Measurements from ENCODE around the gene SFXN1.
A peak's percentile ranks its signal among the peaks of the same experiment; 100 is the strongest.
"Not testable (repeated sequence)": the region's sequence is repeated elsewhere in the genome, so short reads cannot be mapped to it uniquely, and the experiment has no call there.

SFXN1 gene

DNA sequence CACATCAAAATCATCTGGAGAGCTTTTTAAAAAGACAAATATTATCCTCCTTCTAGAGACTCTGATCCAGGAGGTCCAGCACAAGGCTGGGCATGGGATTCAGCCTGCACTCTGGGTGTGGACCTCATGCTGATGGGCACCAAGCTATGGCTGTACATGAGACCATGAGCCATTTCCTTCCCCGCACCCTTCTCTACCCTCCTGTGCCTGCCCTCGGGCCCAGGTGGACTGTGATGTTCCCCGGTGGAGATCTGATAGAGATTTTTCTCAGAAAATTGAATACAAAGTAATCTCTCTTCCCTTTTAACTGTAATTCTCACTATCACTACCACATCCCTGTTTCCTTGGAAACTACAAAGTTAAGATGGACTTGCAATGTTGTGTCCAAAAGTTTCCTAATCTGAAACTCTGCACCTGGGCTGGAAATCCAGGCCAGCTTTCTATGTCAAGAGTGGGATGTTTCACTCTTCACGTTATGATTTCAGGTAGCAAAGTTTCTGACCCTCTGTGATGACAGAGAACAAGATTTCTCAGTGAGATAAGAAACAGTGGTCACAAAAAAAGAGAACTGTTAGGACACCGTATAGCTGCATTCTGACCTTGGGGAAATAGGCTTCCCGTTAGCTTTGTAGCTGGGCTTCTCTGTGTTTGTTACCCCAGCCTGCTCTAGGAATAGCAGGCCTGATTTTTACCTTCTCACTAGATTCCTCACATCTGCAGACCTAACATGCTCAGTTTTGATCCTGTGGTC, 11.5 kb downstream of the SFXN1 start:
- intact Hi-C loops (cut with DNase I), result no loop called here
- DNase-seq, result no peak

DNA sequence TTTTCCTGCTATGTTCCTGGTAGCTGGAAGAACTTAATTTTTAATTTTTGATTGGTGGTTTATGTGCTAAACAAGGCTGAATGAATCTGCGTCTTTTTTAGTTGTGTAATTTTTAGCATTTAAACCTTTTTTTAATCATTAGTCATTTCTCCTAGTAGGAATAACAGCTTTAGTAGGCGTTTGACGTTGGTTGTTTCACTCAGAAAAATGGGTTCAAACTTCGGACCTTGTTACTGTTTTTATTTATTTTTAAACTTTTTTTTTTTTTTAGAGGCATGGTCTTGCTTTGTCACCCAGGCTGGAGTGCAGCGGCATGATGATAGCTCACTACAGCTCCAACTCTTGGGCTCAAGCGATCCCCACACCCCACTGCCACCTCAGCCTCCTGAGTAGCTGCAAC, 12.9 kb downstream of the SFXN1 start:
- intact Hi-C loops (cut with DNase I), result no loop called here

DNA sequence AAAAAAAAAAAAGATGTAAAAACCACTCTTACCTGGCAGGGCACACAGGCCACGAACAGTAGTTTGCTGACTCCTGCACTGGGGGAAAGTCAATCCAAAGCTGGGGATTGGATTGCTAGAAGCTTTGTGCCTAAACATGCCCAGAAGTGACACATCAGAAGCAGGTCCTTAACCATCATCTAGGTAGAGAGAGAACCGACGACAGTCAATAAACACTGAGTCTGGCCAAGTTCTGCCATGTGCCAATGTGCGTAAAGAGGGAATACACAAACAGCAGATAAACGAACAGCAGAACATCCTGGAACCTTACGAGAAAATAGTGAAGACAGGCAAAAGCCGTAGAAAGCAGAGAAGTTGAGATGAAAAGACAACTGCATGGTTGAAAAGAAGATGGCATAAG, 14.9 kb downstream of the SFXN1 start:
- intact Hi-C loops (cut with DNase I), result no loop called here
- DNase-seq, result no peak

More for the DNA sequence above, 12.9 kb downstream of the SFXN1 start:
- no peak for DNase-seq

DNA sequence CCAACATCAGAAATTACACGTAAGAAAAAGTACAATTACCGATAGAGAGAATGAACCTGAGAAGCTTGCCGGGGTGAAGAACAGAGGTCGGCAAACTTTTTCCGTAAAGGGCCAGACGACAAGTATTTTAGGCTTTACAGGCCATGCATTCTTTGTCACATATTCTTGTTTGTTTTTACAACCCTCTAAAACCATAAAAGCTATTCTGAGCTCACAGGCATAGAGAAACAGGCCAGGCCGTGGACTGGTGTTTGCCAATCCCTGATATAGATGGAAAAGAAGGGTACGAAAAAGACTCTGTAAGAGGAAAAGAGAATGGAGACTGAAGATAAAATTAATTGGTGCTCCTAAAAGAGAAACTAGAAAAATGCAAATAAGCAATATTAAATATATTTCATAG, 15.4 kb downstream of the SFXN1 start:
- intact Hi-C loops (cut with DNase I), result no loop called here

DNA sequence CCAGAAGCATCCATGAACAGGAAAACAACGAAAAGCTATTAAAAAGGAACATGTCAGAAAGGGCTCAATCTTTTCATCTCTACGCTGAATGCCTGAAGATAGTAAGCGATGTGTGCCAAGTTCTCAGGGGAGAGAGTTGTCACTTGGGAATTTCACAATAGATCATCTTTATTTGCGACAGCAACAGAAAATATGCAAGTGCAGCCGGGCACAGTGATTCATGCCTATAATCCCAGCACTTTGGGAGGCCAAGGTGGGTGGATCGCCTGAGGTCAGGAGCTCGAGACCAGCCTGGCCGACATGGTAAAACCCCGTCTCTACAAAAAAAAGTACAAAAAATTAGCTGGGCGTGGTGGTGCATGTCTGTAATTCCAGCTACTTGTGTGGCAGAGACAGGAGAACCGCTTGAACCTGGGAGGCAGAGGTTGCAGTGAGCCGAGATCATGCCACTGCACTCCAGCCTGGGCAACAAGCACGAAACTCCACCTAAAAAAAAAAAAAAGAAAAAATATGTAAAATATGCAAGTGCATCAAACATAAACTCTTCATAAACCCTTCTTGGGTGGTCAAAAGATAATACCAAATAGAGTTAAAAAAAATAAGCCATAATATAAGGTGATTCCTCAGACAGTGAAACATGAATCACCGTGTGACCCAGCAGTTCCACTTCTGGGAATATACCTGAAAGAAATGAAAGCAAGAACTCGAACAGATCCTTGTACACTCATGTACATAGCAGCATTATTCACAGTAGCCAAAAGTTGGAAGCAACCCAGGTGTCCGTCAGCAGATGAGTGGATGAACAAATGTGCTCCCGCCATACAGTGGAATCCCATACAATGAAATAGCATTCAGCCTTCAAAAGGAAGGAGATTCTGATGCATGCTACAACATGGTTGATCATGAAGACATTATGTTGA, 16.2 kb downstream of the SFXN1 start:
- no peak for DNase-seq
- intact Hi-C loops (cut with DNase I), result no loop called here

More for the DNA sequence above, 15.4 kb downstream of the SFXN1 start:
- DNase-seq, result no peak

DNA sequence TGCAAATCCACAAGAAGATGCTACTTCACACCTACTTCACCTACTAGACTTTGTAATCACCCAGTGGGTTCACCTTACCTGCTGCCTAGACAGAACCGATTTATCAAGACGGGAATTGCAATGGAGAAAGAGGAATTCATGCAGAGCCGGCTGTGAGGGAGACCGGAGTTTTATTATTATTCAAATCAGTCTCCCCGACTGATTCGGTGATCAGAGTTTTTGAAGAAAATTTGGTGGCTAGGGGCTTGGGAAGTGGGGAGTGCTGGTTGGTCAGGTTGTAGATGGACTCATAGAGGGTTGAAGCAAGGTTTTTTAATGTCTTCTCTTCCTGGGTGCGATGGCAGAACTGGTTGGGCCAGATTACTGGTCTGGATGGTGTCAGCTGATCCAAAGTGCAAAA, 23.4 kb downstream of the SFXN1 start:
- no peak for DNase-seq
- intact Hi-C loops (cut with DNase I), result no loop called here

DNA sequence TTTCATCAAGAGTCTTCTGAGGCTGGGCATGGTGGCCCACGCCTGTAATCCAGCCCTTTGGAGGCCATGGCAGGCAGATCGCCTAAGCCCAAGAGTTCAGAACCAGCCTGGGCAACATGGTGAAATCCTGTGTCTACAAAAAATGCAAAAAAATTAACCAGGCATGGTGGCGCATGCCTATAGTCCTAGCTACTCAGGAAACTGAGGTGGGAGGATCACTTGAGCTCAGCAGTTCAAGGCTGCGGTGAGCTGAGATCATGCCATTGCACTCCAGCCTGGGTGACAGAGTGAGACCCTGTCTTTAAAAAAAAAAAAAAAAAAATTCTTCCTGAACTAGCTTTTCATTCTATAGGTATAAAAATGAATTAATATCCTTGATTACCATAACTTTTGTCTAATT, 29.3 kb downstream of the SFXN1 start:
- DNase-seq; intact Hi-C loops (cut with DNase I): not testable (repeated sequence)

DNA sequence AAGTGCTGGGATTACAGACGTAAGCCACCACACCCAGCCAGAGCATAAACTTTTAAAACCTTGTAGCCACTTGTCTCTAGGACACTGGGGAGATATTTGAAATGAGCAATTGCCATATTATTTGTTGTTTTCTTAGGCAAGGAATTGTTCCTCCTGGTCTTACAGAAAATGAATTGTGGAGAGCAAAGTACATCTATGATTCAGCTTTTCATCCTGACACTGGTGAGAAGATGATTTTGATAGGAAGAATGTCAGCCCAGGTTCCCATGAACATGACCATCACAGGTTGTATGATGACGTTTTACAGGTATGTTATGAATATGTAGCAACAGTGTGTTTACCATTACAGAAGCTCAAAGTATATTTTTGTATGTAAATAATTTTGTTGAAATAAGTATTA, 30.5 kb downstream of the SFXN1 start:
- DNase-seq, result no peak
- intact Hi-C loops (cut with DNase I), result no loop called here

DNA sequence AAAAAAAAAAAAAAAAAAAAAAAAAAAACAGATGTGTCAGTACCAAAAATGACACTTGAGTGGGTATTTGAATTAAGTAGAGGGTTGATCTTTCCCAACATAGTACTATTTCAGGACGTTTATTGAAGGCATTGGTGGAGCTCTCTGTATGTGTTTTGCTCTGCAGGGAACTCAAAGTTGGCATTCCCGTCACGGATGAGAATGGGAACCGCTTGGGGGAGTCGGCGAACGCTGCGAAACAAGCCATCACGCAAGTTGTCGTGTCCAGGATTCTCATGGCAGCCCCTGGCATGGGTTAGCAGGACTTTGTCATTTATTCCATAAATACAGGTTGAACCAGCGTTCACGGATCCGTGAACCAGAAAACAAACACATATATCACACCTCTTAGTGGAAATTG, 34.9 kb downstream of the SFXN1 start:
- DNase-seq, result no peak
- intact Hi-C loops (cut with DNase I), result no loop called here

DNA sequence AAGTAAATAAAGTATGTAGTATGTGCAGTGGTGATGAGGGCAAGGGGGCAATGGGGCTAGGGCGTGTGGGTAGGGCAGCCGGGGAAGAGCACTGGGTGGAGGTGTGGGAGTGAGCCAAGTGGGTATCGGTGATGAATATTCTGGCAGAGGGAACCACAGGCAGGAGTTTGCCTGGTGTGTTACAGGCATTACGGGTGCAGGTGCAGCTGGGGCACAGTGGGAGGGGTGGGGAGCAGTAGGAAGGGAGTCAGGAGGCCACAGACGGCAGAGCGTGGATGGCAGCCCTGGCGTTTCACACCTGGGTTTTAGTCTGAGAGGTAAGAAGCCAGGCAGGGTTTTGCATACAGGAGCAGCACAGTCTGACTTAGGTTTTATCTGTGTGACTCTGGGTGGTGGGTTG, 35.4 kb downstream of the SFXN1 start:
- peak in 1 of 10 donors; percentile 35 for DNase-seq
- intact Hi-C loops (cut with DNase I), result no loop called here

DNA sequence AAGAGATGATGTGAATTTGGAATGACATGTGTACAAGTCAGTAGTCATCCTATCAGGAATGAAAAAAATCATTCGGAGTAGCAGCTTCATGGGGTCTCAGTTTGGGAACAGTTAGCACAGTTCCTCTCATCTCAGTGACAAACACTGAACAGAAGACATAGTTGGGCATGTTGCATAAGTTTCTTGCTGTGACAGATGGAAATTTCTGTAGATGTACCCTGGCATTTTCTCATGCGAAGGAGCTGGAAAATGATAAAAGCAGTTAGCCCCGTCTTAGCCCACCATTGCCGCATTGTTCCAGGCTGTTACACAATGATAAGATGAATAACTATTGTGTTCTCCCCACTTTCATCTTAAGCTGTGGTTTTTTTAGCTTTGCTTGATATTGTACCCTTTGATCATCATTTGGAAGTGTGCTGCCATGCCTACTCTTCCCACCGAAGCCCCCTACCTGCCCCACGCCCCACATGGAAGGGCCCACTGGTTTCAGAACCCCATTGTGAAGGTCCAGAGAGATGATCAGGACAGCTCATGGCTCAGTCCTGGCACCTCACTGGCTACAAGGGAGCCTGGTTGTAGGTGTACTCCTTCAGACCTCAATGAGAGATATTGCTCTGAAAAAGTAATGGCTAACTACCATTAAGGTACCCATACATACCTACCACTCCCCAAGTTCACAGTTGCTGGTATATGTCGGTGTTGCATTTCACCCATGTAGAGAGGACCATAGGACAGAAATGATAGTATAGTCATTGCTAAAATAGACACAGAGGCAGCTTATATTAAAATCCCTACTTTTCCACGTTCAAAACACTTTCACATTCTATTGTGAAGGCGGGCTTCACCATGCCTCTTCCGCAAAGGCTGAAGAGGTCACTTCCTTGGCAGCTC, 38.8 kb downstream of the SFXN1 start:
- intact Hi-C loops (cut with DNase I), result no loop called here
- no peak for DNase-seq

DNA sequence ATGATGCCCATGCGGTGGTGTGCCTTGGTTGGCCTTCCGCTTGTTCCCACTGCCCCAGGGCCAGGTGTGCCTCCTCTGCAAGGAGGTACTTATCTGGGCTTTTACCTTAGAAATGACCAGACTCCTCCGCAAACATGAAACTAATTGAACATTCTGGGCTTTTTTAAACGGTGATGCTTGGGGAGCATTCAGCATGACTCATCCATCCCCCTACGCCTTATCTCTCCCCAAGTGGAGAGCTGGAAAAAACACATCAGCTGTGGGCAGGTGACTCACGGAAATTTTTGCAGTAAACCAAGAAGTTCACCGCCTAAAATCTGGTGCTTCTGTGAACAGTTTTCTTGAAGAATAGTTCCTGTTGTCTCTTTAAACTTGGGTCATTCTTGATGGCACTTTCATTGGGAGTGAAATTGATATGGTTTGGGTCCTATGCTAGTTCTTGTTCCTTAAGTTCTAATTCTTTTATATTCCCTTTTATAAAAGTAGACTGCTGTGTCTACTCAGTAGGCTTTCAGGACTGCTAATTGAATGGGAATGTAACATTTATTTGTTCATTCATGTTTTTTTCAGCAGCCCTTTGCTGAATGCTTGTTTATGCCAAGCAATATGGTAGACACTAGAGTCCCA, 39.6 kb downstream of the SFXN1 start:
- peak in 3 of 10 donors; percentile 35 to 90 (median 74) for DNase-seq

DNA sequence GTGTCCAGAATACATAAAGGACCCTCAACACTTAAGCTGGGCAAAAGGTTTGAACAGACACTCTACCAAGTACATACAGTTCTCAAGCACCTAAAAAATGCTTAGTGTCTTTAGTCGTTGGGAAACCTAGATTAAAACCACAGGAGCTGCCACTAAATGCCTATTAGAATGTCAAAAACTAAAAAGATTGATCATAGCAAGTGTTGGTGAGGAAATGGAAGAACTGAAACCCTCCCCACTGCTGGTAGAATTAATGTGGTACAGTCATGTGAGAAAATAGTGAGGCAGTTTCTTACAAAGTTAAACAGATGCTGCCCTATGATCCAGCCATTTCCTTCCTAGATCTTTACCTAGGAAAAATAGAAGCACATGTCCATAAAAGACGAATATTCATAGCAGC, 40.6 kb downstream of the SFXN1 start:
- no peak for DNase-seq
- intact Hi-C loops (cut with DNase I), result no loop called here

More for the DNA sequence above, 39.6 kb downstream of the SFXN1 start:
- intact Hi-C loops (cut with DNase I), result no loop called here

DNA sequence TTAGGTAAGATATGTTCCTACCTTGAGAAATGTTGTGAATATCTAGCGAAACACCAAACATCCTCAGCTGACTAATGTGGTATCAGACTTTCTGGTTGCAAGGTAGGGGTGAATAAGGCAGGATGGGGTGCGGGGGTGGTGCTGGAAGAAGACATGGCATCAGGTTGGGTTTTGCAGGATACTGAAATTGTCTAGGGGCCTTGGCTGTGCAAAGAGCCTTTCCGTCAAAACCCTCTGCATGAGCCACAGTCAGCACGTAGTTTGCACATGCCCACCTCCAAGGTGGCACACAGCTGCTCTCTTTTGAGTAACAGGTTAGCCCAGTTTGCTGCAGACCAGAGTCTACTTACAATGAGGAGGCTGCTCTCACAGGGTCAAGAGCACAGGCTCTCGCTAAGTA, 42.0 kb downstream of the SFXN1 start:
- no peak for DNase-seq
- intact Hi-C loops (cut with DNase I), result no loop called here

DNA sequence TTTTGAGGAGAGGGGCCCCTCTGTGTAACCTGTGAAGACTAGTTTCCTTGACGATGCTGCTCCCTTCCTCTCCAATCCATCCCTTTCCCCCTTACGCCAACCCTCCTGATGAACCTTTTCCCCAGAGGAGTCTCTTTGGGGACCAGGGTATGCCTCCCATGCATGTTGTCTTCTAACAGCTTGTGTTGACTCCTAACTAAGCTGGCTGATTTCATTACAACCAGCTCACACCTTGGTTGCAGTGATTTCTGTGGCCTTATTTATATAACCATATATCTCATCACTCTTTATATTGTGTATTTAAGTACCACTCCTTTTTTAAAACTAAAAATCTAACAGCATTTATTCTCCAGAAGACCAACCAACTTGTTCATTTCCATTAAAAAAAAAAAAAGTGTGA, 42.5 kb downstream of the SFXN1 start:
- intact Hi-C loops (cut with DNase I), result no loop called here
- no peak for DNase-seq

DNA sequence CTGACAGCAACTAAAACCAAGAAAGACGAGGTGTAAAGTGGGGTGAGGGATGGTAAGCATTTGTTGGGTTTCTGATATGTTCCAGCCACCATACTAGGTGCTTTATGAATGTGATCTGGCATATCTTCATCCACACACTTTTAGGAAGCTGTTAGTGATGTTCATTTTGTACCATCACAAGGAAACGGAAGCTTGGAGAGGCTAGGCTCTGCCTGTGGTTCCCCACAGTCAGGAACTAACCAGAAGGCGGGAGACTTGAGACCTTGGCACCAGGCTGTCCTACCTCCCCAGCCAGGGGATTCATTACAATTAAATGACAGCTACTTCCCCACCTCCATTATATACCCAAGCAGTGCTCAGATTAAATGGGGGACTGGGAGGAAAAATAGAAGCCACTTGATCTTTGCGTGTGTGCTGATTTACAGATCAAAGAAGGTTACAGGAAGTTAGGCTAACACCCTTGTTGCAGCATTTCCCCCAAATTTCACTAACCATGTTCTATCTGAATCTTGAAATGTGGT, 43.0 kb downstream of the SFXN1 start:
- intact Hi-C loops (cut with DNase I), result no loop called here
- no peak for DNase-seq

DNA sequence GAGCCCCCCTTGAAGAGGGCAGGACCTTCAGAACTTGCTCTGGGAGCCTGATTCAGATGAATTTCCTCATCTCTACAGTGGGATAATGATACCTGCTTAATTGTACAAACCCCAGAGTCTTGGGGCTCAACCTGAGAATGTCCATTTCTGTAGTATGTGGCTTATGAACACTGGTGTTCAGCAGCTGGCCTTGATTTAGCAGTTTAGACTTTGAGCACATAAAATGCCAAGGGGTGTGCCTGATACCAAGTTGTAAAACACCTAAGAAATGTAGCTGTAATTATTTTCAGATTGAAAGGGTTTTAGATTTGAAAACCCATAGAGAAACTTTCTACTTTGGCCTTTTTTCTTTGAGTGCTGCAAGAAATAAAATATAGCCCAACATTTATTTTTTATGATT, 44.9 kb downstream of the SFXN1 start:
- DNase-seq, result no peak
- intact Hi-C loops (cut with DNase I), result no loop called here

DNA sequence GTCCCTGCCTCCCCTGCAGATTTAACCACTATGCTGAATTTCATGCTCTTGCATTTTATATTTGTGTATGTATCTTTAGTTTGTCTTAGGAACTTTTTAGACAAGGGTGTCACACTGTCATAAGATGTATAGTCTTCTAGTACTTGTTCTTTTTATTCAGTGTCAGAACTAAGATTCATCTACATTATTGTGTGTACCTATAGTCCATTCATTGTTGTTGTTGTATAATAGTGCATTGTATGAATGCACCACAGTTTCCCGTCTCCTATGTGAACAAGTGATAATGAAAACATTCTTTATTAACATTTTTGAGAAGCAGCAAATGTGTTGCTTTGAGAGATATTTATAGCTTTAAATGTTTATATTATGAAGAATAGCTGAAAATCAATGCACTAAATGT, 45.9 kb downstream of the SFXN1 start:
- no peak for DNase-seq
- intact Hi-C loops (cut with DNase I), result no loop called here

DNA sequence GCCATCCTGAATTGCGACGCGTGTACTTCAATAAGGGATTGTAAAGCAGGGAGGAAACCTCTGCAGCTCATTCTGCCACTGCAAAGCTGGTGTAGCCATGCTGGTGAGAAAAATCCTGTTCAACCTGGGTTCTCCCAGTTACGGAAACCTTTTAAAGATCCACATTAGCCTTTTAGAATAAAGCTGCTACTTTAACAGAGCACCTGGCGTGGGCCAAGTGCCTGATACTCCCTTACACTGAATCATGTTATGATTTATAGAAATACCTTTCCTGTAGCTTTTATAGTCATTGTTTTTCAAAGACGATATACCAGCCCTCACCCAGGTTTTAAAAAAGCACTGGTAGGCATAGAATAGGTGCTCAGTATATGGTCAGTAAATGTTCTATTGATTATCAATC, 48.3 kb downstream of the SFXN1 start:
- intact Hi-C loops (cut with DNase I), result no loop called here
- no peak for DNase-seq

DNA sequence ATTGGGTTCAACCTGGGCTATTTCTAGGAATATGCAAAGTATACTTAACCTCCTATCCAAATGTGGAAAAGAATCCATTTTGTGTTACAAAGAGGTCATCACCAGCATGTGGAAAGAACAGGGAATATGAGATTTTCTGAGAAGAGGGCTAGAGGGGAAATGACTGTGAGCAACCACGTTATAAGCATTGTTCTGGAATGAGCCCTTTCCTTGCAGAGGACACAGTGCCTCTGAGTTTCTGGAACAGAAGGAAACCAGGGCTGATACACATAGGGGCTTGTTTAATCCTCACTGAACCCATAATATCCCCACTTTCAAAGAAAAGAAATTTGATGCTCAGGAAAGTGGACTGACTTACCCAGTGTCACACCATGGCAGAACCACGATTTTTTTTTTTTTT, 53.0 kb downstream of the SFXN1 start:
- DNase-seq, result no peak
- intact Hi-C loops (cut with DNase I), result loop anchor here (5.0 kb wide), 1 partner anchor 196 kb away; no protein-coding TSS in a partner anchor

Data from posterior cingulate gyrus (tissue), 11 donors.